Activated CD8-positive, alpha-beta memory T cell treated with anti-CD3 and anti-CD28 coated beads, Interleukin-2, amount 50 U/mL, for 1 hour (primary cell): Measurements from ENCODE around the gene KCNMA1.

ENCODE experiments used
- DNase-seq: peaks from one replicate; pipeline ENCODE4 v3.0.0-alpha.2; 2020; ENCODE audit errors: extremely low read depth

Gene KCNMA1

GRCh38 chr10:77022671-77023070 lies 614.9 kb downstream of the KCNMA1 start:
- DNase-seq, result no peak

DNA sequence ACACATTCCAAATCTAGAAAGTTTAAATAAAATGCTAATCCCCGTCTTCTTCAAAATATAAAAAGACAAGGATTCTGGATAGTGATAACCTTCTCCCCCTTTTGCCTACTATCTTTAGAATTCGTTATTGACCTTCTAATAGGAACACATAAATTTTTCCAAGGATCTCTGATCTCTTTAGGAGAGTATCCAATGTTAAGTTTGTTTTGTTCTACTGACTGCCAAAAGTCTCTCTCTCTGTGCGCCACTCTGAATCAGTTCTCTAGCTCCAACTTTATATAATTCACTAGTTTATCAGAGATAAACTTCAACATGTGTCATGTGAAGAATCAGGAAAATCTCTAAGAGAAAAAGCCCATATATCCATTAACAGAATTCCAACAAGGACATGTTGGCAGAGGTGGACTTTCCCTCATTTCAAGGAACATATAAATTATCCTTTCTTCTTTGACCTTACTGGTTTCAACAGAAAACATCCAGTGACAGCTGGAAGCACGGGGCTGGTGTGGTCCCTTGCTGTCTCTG lies 615.6 kb downstream of the KCNMA1 start:
- DNase-seq, result no peak

DNA sequence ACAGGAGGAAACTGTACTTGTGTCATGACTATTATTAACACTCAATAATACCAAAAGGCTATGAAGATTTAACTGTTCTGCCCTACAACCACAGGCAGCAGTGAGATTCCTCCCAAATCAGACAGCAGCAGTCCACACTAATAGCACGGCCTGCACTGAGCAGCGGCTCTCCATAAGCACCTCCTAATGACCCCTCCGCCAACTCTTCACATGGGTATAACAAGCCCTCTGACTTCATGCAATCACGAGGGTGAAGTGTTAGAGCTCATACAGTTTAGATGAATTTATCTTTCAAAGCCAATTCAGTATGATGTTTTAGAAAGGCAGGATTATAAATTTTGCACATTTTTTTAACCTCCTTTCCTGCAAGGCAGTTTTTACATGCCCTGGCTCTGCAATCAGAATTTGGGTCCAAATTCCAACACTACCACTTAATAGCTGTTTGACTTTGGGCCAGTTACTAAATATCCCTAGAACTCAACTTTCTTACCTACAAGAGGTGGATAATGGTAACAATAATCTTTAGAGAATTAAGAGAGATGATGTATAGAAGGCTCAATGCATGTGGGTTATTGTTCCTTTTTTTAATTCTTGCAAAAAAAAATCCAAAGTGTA lies 617.1 kb downstream of the KCNMA1 start:
- DNase-seq, result no peak

- no peak for DNase-seq
These were observed 620.8 kb downstream of the KCNMA1 start for GRCh38 chr10:77016855-77017254.

- no peak for DNase-seq
These were observed 621.3 kb downstream of the KCNMA1 start for GRCh38 chr10:77016278-77016815.

- DNase-seq, result no peak
These were observed 622.2 kb downstream of the KCNMA1 start for GRCh38 chr10:77015360-77015759.

DNA sequence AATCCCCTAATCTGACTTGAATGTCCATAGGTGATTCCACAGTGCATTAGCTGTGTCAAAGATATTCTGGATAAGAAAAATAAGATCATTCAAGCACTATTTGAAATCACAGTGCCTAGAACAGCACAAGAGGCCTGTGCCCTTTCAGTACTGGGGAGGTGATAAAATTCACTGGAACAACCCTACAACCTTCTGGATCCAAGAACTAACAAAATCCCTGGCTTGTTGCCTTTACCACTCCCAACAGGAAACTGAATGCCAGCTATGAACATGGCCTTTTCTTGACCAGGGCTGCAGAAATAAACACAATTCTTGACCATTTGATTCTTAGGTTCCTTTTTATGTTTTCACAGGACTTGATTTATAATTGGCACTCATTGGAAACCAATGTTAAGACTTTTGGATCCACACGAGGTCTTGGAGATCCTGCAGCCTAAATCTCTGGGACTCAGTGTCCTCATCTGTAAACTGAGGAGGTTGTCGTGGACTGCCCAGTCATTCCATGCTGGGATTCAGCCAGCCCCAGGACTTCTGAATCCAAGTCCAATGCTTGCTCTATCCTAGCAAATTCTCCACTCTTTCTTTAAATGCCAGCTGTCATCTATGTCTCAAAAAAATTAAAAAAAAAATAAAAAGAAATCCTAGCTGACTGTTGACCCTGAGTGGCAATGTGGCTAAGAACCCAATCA lies 624.7 kb downstream of the KCNMA1 start:
- DNase-seq, result no peak

DNA sequence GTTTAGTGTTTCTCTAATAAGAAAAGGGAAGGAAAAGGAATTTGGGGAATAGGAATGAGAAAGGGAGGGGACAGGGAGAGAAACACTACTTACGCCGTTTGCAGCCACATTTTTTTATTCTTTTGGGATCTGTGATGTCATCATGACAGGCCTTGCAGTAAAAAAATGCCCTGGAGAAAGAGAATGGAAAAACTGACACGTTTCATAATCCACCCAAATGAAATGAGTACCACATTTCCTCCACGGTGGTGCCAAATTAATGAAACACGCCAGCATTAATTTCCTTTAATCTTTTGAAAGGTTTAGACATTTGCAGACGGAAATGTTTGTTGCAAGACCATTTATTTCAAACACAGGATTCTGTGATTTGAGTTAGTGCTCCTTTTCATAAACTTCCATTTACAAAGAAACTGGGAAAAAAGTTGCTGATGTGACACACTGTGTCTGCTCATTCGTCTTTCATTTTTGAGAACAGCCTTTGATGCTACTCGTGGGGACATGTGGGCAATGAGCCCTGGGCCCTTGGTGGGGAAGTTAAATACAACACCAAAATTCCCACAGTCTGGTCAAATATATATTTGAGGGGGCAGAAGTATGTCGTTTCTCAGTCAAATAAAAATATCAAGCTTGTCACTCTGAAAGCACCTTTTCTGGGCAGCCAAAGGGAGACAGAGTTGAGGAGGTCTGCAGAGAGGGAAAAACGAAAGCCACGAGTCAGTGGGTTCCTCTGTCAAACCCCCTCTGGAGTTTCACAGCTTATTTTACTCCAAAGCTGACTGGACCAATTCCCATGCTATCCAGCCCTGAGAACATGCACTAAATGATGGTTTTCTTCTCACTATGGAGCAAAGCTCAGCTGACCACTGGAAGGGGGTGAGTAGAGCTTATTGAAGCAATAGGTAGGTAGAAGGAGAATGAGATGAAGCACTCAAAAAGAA lies 625.5 kb downstream of the KCNMA1 start:
- DNase-seq, result no peak

DNA sequence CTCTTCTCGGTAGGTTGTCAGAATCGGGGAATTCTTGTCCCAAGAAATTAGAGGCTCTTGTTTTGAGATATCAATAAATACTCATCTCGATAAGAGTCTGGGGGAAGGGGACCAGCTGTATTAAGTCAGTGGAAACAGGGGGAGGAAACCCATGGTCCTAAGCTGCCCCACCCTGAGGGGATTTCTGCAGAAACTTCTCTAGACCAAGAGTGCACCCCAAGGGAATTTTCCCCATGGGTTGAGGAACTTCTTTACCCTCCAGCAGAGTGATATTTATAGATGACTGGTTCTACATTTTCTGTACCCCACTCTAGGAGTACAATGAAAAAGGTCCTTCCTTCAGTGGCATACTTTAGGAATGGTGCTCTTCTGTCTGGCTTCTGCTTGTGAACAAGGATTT lies 627.2 kb downstream of the KCNMA1 start:
- no peak for DNase-seq

GRCh38 chr10:77007834-77008233 lies 629.8 kb downstream of the KCNMA1 start:
- DNase-seq, result no peak

DNA sequence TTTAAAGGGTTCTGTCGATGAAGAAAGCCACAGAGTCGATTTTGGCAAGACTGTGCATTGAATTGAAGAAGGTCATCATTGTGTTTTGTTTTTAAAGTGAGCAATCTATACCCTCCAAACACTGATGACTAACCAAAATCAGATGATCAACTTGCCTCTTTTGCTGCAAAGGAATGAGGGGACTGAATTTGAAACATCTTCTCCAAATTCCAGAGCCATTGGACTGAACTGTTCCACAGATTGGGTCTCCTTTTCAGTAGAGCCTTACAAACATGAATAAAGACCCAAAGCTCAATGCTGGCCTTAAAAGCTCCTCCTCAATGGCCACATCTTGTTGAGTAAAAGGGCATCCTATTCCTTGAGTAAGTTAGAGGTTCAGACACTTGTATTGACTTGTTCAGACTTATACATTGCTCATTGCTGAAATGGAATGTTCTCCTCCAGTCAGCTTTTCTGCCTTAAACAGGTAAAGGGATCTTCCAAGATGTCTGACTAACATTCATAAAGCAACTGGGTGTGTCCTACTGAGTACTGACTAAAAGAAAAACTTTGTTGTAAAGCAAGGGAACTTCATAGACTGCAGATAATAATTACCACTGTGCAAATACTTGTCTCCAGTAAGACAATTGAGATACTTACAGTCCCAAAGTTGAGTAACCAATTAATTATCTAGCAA lies 630.6 kb downstream of the KCNMA1 start:
- DNase-seq, result no peak

- no peak for DNase-seq
These were observed 631.7 kb downstream of the KCNMA1 start for GRCh38 chr10:77005871-77006270.

GRCh38 chr10:77004917-77005564 lies 632.6 kb downstream of the KCNMA1 start:
- DNase-seq, result no peak

DNA sequence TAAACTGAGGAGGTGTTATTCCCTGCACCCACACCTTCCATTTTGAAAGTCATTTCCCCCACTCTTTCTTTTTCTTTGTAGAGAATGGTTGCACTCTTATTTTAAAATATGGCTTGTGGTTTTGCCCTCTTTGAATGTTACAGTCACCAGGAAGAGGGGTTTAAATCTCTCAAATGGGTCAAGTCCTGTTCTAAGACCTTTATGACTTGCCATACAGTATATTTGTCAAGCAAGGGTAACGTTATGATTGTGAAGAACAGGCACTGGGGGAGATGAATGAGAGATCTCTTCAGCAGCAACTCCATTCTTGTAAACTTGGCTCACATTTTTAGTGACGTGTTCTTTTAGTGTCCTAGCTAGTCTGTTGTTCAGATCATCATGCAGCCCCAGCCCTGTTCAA lies 634.7 kb downstream of the KCNMA1 start:
- DNase-seq, result no peak

DNA sequence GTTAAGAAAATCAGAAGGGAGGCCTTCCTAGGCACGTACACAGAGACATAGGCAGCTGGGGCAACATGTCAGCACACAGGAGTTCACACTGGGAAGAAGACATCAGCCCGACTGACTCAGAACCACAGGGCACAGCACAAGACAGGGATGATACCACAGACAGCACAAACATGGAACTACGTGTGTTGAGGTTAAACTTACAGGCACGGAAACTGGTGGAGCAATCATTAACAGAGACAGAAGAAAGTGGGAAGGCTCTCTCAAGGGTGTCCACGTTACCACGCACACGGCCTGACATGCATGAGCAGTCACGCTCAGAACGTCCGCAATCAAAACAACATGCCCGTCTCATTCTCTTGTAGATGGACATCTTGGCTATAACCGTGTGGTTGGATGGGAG lies 636.4 kb downstream of the KCNMA1 start:
- no peak for DNase-seq

DNA sequence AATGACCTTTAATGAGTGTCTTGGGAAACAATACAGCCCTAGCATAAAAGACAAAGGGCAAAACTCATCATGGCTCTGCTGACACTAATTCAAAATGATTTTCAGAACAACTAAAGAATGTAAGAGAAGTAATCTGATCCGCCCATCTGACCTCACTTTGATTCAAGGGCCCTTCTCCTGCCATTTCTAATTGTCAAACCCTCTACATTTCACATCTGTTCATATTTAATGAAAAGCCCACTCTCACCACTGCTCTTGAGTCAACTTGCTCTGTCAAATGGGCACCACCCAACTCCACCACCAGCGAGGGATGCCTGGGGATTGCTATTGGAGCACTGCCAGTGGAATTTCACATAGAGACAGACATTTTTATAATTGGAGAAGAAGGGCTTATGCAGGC lies 639.2 kb downstream of the KCNMA1 start:
- no peak for DNase-seq

GRCh38 chr10:76997631-76998030 lies 640.0 kb downstream of the KCNMA1 start:
- no peak for DNase-seq

DNA sequence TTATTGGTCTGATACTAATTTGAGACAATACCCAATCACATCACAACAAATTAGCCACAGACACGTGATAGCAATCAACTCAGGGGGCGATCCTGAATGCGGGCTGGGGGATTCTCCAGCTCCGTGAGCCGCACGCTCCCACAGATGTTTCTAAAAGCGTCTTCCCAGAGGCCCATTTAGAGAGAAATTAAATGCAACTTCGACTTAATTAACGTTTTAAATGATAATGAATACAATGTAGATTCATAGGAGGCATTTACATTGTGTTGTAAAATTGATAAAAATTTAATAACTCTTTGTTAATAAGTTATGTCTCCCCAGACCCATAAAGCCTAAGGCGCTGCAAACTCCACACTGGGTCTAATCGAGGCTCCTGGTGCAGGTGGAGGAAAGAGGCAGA lies 642.6 kb downstream of the KCNMA1 start:
- no peak for DNase-seq

DNA sequence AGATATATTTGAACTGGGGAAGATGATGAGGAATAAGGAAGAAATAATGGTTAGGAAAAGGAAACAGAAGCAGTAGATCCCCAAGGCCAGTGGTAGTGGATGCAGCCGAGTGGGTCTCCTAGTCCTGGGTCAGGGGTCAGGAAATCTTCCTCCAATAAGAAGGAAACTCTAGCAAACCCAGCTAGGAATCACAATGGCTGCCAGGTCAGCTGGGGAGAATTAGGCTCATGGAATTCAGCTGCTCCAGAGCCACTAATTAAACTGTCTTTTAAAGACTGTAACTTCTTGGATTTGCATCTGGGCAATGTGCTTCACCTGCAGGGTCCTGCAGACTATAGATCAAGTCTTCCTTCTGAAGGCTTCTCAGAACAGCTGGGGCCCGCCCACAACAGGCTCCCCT lies 644.4 kb downstream of the KCNMA1 start:
- no peak for DNase-seq

GRCh38 chr10:76992467-76992866 lies 645.1 kb downstream of the KCNMA1 start:
- DNase-seq, result no peak

DNA sequence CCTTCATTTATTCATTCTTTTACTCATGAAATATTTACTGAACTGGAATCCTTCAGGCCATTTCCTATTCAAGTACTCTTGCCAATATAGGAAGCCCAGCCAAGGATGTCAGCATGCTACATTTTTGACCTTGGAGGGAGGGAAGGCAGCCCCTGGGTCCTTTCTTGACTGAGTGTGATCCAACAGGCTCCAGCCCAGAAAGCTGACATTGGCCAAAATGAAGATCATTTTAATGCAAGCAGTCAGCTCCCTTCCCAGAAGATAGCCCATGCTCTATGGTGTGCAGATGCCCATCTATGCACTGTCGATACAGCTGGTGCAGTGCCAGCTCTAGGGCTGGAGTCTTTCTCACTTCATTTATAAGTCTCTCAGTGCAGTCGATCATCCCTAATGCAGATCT lies 646.0 kb downstream of the KCNMA1 start:
- DNase-seq, result no peak
